Measurements from ENCODE around the gene CAMK2A.

DNA sequence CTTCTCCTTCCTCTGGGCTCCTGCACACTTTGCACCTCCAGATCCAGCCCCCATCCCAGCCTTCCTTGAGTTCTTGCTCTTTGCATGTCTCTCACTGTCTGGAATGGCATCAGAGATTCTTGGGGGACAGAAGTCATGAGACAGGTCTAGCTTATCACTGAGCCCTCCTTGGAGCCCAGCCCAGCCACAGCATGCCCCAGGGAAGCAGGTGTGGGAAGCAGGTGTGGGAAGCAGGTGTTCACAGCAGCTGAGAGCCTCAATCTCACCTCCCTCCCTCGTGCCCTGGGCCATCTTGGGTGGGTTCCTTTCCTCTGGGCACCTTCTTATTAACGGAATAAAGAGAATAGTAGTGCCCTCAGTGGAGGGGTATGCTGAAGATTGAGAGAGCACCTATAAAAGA lies 72.5 kb downstream of the CAMK2A start:
- TF ChIP-seq, protein P1, sequence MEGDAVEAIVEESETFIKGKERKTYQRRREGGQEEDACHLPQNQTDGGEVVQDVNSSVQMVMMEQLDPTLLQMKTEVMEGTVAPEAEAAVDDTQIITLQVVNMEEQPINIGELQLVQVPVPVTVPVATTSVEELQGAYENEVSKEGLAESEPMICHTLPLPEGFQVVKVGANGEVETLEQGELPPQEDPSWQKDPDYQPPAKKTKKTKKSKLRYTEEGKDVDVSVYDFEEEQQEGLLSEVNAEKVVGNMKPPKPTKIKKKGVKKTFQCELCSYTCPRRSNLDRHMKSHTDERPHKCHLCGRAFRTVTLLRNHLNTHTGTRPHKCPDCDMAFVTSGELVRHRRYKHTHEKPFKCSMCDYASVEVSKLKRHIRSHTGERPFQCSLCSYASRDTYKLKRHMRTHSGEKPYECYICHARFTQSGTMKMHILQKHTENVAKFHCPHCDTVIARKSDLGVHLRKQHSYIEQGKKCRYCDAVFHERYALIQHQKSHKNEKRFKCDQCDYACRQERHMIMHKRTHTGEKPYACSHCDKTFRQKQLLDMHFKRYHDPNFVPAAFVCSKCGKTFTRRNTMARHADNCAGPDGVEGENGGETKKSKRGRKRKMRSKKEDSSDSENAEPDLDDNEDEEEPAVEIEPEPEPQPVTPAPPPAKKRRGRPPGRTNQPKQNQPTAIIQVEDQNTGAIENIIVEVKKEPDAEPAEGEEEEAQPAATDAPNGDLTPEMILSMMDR (IDR thresholded peaks at IDR 0.05), result no peak
- no peak for TF ChIP-seq POLR2A (IDR thresholded peaks at IDR 0.05)

Measured in testis (tissue), 2 donors.